ENCODE data around the gene MPHOSPH6.
"Not testable (repeated sequence)": the region's sequence is repeated elsewhere in the genome, so short reads cannot be mapped to it uniquely, and the experiment has no call there.

Gene MPHOSPH6

DNA sequence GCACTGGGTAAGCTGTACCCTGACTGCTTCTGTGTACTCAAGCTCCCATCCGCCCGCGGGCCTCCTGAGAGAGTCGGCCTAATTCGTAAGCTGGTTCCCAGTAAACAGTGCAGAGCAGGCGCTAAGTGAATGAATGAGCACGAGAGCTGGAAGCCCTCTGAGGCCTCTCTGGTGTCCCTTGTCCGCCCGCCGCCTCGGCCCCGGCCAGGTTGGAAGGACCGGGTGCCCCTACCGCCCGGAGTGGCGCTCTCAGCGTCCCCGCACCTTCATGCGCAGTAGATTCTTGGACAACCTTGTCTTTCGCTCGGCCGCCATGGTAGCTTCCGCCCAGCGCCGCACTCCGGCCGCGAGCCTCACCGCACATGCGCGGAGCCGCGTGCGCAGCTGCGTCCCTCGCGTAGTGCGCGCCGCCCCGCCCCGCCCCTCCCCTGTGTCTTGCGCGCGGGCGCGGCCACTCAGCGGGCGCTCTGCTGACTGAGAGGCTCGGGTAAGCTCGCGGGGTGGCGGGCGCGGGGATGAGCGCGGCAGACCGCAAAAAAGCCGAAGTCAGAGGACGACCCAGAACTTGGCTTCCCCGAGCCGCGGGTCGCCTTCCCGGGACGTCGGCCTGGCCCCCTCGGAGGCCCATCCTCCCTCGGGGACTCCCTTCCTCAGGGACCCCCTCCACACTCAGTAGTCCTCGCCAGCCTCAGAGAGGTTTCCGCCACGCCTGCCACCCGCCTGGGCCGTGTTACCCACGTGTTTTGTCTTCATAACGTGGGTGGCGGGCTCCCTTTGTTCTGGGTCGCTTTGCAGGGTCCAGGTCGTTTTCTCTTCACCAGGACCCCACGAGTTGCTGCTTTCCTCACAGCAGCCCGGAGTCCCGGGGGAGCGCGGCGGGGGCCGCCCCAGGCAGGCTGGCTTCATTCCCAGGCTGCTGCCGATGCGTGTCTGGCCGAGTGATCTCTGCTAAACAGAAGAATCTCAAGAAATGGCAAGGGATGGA is at the start of gene MPHOSPH6:
MPHOSPH6 (minus strand) TSS at position 364 of the 985 bp plus-strand sequence; CDS start at position 315, 49 bp downstream.
- DNase-seq (ENCODE audit: low read depth): peak; percentile 88

DNA sequence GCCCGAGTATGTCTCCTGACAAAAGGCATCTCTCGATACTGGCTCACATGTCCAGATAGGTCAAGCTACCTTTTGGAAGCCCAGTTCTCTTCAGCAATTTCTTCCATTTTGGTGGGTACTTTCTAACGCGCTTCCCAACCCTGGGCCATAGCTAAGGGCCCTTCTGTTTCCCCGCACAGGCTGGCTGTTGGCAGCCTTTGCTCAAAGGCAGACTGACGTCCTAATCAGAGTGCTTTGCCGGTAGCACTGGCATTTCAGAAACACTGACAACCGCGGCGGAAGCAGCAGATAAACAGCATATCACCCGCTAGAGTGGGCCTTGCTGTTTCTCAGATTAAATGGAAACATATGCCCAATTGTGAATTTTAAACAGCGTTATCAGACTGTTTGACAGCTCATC is 49.3 kb upstream of the MPHOSPH6 start:
- DNase-seq (ENCODE audit: low read depth): no peak

GRCh38 chr16:82209314-82209713 is 39.3 kb upstream of the MPHOSPH6 start:
- not testable (repeated sequence) for DNase-seq (ENCODE audit: low read depth)

DNA sequence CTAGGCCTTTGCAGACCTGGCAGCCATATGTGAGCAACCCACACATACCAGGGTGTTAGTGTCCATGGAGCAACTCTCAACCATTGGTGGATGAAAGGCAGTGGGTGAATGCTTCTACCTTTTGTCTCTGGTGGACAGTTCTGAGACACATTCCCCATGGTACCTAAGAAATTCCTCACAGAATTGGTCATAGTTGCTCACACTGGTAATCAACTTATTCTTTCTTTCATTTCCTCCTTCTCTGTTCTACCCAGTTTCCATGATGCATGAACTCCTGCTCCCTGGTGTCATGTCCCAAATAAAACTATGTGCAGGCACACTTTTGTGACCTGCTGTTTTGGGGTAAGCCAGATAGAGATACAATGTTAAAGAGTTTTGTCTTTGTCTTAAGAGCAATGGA is 33.2 kb upstream of the MPHOSPH6 start:
- no peak for DNase-seq (ENCODE audit: low read depth)

GRCh38 chr16:82201926-82202325 is 31.9 kb upstream of the MPHOSPH6 start:
- DNase-seq (ENCODE audit: low read depth): no peak

- no peak for DNase-seq (ENCODE audit: low read depth)
These were observed 31.3 kb upstream of the MPHOSPH6 start for GRCh38 chr16:82201351-82201750.

- no peak for DNase-seq (ENCODE audit: low read depth)
These were observed 29.2 kb upstream of the MPHOSPH6 start for GRCh38 chr16:82199209-82199608.

DNA sequence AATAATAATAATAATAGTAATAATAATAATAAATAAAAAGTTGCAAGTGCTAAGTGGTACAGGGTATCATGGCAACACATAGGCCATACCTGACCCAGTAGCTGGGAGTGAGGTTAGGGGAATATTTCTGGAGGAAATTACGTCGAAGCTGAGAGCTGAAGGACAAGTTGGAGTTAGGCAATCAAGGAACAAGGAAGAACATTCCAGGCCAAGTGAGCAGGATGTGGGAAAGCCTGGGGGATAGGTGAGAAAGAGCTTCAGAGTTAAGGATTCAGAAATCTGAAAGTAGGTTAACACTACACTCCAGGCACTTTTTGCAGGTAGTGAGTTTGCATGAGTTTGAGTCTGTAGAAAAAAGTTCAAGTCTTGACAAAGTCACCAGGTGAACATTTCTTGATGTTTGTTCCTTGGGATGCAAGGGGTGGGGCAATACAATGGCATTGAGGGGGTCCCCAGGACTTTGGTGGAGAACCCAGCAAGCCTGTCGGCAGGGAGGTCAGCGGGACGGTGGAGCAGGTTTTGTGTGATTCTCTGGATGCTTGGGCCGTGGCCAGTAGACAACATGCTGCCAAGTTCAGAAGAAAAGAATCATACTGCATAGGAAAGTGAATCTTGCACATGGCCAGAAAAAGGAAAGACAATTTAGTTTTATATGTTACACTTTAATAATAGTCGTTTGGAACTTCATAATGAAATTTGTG is 27.7 kb upstream of the MPHOSPH6 start:
- no peak for DNase-seq (ENCODE audit: low read depth)

- DNase-seq (ENCODE audit: low read depth): no peak
These were observed 26.0 kb upstream of the MPHOSPH6 start for GRCh38 chr16:82195917-82196494.

DNA sequence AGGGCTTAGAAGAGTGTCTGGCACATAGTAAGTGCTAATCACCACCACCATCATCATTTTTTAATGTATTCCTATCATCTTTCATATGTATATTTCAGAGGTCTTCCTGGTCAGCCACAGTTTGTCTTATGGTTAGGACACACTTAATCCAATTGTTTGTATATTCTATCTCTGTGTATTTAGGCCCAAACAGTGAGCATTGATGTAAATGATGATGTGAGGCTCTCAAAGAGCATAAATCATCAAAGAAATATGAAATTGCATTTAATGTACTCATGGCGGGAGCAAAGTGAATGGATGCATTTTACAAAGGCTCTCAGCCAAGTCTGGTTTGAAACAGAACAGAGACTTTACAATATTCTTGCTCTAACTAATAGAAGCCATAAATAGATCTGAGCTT is 24.1 kb upstream of the MPHOSPH6 start:
- DNase-seq (ENCODE audit: low read depth): no peak

- no peak for DNase-seq (ENCODE audit: low read depth)
These were observed 22.6 kb upstream of the MPHOSPH6 start for GRCh38 chr16:82192665-82193064.

GRCh38 chr16:82190386-82190785 is 20.4 kb upstream of the MPHOSPH6 start:
- DNase-seq (ENCODE audit: low read depth): no peak

- no peak for DNase-seq (ENCODE audit: low read depth)
These were observed 17.8 kb upstream of the MPHOSPH6 start for GRCh38 chr16:82187829-82188228.

DNA sequence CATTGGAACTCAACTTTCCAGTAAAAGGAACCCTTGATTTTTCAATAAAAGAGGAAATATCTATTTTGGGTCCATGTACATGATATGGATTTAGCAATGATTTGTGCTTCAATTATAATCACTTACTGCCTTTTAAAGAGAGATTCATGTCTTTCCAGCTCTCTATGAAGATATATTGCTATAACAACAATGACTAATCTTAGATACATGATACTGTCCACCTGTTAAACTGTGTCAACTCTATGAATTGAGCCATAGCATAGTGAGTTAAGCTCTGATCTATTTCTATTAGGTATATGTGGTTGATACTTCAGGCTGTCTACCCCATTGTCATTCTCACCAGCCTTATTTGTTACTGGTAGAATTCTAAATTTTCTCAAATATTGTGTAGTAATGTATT is 15.0 kb upstream of the MPHOSPH6 start:
- DNase-seq (ENCODE audit: low read depth): no peak

DNA sequence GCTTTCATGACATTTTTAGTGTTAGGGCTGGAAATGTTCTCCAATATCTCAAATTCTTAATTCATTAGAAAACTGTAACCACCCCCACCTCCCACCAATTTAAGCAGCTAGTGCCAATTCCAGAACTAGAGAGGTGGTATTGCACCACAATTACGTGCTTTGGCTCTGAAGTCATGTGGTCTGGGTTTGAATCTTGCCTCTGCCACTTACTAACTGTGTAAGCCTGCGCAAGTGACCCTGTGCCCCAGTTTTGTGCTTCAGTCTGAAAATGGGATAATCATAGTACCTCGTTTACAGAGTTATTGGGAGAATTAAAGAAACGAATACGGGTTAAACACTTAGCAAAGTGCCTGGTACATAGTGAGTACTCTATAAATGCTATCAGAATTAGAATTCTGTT is 14.2 kb upstream of the MPHOSPH6 start:
- DNase-seq (ENCODE audit: low read depth): no peak

- no peak for DNase-seq (ENCODE audit: low read depth)
These were observed 13.0 kb upstream of the MPHOSPH6 start for GRCh38 chr16:82183004-82183397.

DNA sequence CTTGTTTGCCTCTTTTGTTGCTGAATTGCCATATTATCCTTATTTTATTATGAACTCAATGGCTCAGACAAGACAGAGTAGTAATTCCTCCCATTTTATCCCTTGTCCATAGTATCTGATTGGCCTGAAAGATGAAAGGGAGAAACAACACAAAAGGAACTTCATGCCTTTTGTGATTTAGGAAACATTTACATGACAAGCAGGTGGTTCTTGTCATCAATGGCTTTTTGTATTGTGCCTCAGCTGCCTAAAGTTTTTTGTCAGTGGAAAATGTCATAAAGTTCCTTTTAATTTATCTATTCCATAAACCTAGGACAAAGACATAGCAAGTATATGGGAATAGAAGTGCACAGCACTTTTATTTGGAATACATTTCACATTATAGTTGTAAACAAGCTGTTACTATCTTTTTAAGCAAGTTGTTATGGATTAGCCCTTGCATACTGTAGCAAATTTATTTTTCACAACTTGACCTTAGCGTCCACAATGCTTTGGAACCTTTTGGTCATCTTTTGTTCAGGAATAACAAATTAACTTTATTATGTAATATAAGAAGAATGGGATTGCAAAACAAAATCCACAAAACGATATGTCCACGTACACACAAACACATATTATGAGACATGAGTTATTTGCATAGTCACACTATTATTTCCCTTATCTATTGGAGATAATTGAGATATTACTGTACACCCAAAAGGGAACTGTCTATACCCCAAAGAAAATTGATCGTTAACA is 12.4 kb upstream of the MPHOSPH6 start:
- no peak for DNase-seq (ENCODE audit: low read depth)

DNA sequence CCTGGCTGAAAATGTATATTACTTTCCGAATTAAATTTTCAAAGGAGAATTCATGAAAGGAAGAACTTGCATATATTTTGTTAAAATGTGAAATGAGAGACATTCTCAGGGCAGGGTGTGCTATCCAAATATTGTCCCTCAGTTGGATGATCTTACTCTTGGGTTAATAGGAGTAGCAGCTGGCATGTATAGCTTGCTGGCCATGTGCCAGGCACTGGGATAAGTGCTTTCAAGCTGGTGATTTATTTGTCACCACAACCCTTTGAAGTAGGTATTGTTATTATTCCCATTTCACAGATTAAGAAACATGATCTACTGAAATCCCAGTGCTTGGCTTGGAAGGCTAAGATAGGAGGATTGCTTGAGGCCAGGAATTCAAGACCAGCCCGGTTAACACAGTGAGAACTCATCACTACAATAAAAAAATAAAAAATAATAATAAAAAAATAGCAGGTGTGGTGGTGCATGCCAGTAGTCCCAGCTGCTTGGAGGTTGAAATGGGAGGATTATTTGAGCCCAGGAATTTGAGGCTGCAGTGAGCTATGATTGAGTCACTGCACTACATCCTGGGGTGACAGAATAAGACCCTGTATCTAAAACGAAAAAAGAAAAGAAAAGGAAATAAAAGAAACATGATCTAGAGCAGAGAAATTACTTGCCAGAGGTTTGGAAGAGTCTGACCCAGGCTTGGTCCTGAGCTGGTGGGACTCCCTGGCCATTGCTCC is 11.6 kb upstream of the MPHOSPH6 start:
- no peak for DNase-seq (ENCODE audit: low read depth)

GRCh38 chr16:82178352-82178751 is 8.3 kb upstream of the MPHOSPH6 start:
- DNase-seq (ENCODE audit: low read depth): no peak

- no peak for DNase-seq (ENCODE audit: low read depth)
These were observed 7.5 kb upstream of the MPHOSPH6 start for GRCh38 chr16:82177555-82177954.

DNA sequence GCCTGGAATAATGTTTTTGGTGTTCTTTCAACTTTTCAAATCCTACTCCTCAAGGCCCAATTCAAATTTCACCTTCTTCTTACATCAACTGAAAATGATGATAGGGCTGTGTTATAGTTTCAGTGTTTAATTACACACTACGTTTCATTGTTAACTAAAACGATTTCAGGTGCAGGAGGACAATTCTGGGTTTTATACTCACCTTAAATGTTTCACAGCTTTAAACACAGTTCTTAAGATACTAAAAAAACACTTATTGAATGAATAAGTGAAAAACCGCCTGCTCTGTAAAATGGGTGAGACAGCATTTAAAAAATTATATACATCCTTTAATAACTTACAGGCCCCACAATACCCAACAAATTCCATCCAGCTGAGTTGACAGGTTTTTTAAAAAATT is 6.2 kb upstream of the MPHOSPH6 start:
- DNase-seq (ENCODE audit: low read depth): no peak

Measured in activated T-helper 1 cell treated with Interleukin-2 at 50 U/mL for 16 hours (primary cell).